Activated T-cell treated with anti-CD3 and anti-CD28 coated beads, Interleukin-2, amount 50 U/mL, for 72 hours (primary cell): Measurements from ENCODE around the gene TMEM120A. TPM values are rescaled to one million over a fixed set of nuclear protein-coding genes. Genes with fewer than 3 reads are reported as not detected.

Source experiments
- total RNA-seq, 2 donors: library from RNA; stranded (reverse); gene quantifications; one replicate each; pipeline ENCODE4 v1.2.3, GENCODE V29; 2022

TMEM120A gene
- total RNA-seq, 2 donors from 2014 or later = 23.5 to 25.4 TPM

Other genes starting within 250 kb of the TMEM120A start
- gene CCL26, start 222.4 kb downstream of the TMEM120A start, total RNA-seq = 1 to 10 TPM in 1 of 2 donors, not detected in 1; 1.2 TPM
- under 1 TPM in 1 of 2 donors, not detected in 1; 0.46 TPM for gene CCL24, start 180.8 kb downstream of the TMEM120A start, total RNA-seq
- 10 to 100 TPM; 57.2 to 58.6 TPM for gene RHBDD2, start 115.6 kb downstream of the TMEM120A start, total RNA-seq
- 10 to 100 TPM; 31.6 to 42.7 TPM for gene POR, start 79.4 kb downstream of the TMEM120A start, total RNA-seq
- 10 to 100 TPM; 52.0 to 54.6 TPM for gene STYXL1, start 53.4 kb upstream of the TMEM120A start, total RNA-seq
- gene MDH2, start 53.5 kb upstream of the TMEM120A start, total RNA-seq = 100 to 1,000 TPM; 162 to 170 TPM
- under 1 TPM in 1 of 2 donors, not detected in 1; 0.12 TPM for gene SRRM3, start 207.3 kb upstream of the TMEM120A start, total RNA-seq